Large intestine (tissue), 3 donors: ENCODE measurements around the gene XRCC5. TPM values are rescaled to one million over a fixed set of nuclear protein-coding genes. Genes with fewer than 3 reads are reported as not detected.

Experiments used
- DNase-seq, 2 donors: peaks; one replicate each; pipeline versions ENCODE4 v3.0.0 to v3.0.0-alpha.2; 2013
- H3K27ac ChIP-seq: one replicate; pipeline ENCODE4 v1.5.1; 2013; ENCODE audit warnings: low read length
- H3K27me3 ChIP-seq: 2 replicates; pipeline ENCODE4 v1.6.1; 2013; ENCODE audit warnings: low read length; ENCODE audit not compliant: control insufficient read depth, insufficient read depth
- H3K36me3 ChIP-seq: 2 replicates; pipeline ENCODE4 v1.6.1; 2013; ENCODE audit warnings: low read length; ENCODE audit not compliant: control insufficient read depth, insufficient read depth
- H3K4me1 ChIP-seq: one replicate; pipeline ENCODE4 v1.6.1; 2013; ENCODE audit warnings: low read length; ENCODE audit not compliant: control insufficient read depth, insufficient read depth
- H3K4me3 ChIP-seq: one replicate; pipeline ENCODE4 v1.5.1; 2013; ENCODE audit warnings: low read length
- H3K9me3 ChIP-seq: one replicate; pipeline ENCODE4 v1.6.1; 2013; ENCODE audit warnings: mild to moderate bottlenecking, low read depth, low read length, moderate library complexity; ENCODE audit not compliant: control insufficient read depth
- WGBS: methylation state at CpG from one replicate; pipeline ENCODE4 v1.1.5; 2013; ENCODE audit warnings: low lambda C conversion rate; ENCODE audit not compliant: insufficient coverage; 5-methylcytosine and 5-hydroxymethylcytosine counted together
- polyA plus RNA-seq: library from polyadenylated mRNA; unstranded; fragments of 120-200 nt; gene quantifications from one replicate; pipeline ENCODE4 v1.2.1, GENCODE V29; 2013

The XRCC5 gene
- polyA plus RNA-seq, 1 donor = 192 TPM

- no peak for DNase-seq
- Histone ChIP-seq H3K27me3 (no peaks in the 10 kb centered on the region), H3K27ac (peak overlapping the region; percentile 76), H3K36me3 (peaks cover 18% of the 10 kb centered on the region), H3K9me3 (no peaks in the 10 kb centered on the region), H3K4me3 (peak overlapping the region; percentile 21), H3K4me1 (peaks cover 14% of the 10 kb centered on the region)
- WGBS = no CpG with 5 or more reads among the region's 8 CpGs
Measured at GRCh38 chr2:216107320-216107719, 1.8 kb upstream of the XRCC5 start.

DNA sequence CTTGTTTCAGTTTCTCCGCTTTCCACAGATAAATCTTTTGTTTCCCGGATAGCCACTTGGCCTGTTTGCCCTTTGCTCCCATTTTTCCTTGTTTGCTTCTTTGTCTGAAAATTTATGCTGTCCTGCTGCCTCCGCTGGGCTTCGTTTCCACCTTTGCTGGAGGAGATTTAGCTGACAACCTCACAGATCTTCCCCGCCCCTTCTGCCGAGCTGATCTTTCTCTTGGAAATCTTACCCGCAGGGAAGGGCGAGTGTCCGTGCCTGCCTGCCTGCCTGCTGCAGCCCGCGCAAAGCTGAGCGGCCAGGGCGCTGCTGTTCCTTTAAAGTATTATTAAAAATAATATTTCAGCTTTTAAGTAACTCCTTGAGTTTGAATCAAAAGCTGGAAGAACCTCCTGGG is 1.4 kb upstream of the XRCC5 start:
- 20% methylated on average over 2 of the region's 13 CpGs for WGBS
- Histone ChIP-seq H3K27ac (peak overlapping the region; percentile 76), H3K4me3 (peak overlapping the region; percentile 21), H3K9me3 (no peaks in the 10 kb centered on the region), H3K36me3 (peaks cover 21% of the 10 kb centered on the region), H3K4me1 (peaks cover 14% of the 10 kb centered on the region), H3K27me3 (no peaks in the 10 kb centered on the region)
- peak in 1 of 2 donors; percentile 60 for DNase-seq

DNA sequence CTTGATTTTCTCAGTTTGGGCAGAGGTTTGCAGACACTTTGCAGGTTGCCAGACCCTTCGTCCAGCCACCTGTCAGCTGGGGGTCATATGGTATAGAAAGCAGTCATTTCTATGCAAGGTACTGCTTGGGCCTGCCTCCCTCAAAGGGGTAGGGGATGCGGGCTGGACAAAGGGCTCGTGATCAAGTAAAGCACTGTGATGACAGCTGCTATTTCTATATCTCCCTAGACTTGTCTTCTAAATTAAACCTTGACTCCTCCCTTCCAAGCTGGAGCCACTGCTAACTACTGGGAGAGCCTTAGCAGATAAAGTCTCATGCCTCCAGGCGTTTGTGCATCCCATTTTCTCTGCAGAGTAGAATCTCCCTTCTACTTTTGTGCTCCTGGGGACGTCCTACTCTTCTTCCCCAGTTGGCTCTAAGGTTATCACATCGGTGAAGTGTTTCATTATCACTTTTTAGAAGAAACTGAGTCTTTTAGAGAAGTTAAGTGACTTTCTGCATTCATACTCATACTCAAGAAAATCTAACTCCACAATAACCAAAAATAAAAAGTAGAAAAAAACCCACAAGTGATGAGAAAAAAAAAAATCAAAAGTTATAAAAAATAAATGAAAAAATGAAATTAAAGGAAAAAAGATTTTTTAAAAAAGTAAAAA is 710 bp upstream of the XRCC5 start:
- Histone ChIP-seq H3K36me3 (peaks cover 28% of the 10 kb centered on the region), H3K27me3 (no peaks in the 10 kb centered on the region), H3K9me3 (no peaks in the 10 kb centered on the region), H3K4me1 (peaks cover 19% of the 10 kb centered on the region), H3K27ac (peak overlapping the region; percentile 76), H3K4me3 (peak overlapping the region; percentile 35)
- WGBS = 20% methylated on average over 2 of the region's 6 CpGs
- DNase-seq = peak in 1 of 2 donors; percentile 45

GRCh38 chr2:216109962-216110614 is 940 bp downstream of the XRCC5 start:
- Histone ChIP-seq H3K4me3 (peak overlapping the region; percentile 97), H3K36me3 (peaks cover 38% of the 10 kb centered on the region), H3K4me1 (peaks cover 30% of the 10 kb centered on the region), H3K9me3 (no peaks in the 10 kb centered on the region), H3K27me3 (no peaks in the 10 kb centered on the region), H3K27ac (peak overlapping the region; percentile 88)
- 0% methylated on average over 2 of the region's 10 CpGs for WGBS
- DNase-seq = peak in 1 of 2 donors; percentile 41

DNA sequence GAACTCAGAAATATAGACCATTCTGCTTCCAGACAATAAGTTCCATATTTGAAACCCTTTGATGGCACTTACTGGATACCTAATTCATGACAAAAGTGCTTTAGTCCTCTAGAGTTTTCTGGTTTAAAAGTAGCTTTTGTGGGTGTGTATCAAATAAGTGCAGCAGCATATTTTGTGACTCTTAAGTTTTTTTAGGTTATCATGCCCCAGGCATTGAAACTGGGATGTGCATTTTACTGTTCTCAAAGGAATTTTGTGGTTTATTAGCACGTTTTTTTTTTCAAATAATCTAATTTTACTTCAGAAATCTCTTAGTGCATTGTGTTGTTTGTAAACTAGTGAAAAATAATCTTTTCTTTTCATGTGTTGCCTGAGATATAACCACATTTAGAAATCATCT is 1.5 kb downstream of the XRCC5 start:
- no peak for DNase-seq
- Histone ChIP-seq H3K4me1 (peaks cover 33% of the 10 kb centered on the region), H3K4me3 (peak overlapping the region; percentile 97), H3K27ac (peak overlapping the region; percentile 88), H3K9me3 (no peaks in the 10 kb centered on the region), H3K27me3 (no peaks in the 10 kb centered on the region), H3K36me3 (peaks cover 38% of the 10 kb centered on the region)
- 0% methylated on average over 1 of the region's 1 CpG for WGBS

- Histone ChIP-seq H3K27ac (no peak overlapping the region), H3K4me3 (no peak overlapping the region), H3K27me3 (no peaks in the 10 kb centered on the region), H3K36me3 (peaks cover 38% of the 10 kb centered on the region), H3K9me3 (no peaks in the 10 kb centered on the region), H3K4me1 (peaks cover 33% of the 10 kb centered on the region)
- DNase-seq = no peak
- 81% methylated on average over 4 of the region's 7 CpGs for WGBS
Measured at GRCh38 chr2:216111122-216111521, 2.0 kb downstream of the XRCC5 start.

- 67% methylated on average over 2 of the region's 4 CpGs for WGBS
- peaks cover 30% of the 10 kb centered on the region for H3K4me1 ChIP-seq
- H3K27ac ChIP-seq = no peak overlapping the region
- H3K4me3 ChIP-seq = no peak overlapping the region
- peaks cover 54% of the 10 kb centered on the region for H3K36me3 ChIP-seq
- no peaks in the 10 kb centered on the region for H3K9me3 ChIP-seq
- DNase-seq = no peak
- H3K27me3 ChIP-seq = no peaks in the 10 kb centered on the region
Measured at GRCh38 chr2:216112926-216113325, 3.8 kb downstream of the XRCC5 start.

DNA sequence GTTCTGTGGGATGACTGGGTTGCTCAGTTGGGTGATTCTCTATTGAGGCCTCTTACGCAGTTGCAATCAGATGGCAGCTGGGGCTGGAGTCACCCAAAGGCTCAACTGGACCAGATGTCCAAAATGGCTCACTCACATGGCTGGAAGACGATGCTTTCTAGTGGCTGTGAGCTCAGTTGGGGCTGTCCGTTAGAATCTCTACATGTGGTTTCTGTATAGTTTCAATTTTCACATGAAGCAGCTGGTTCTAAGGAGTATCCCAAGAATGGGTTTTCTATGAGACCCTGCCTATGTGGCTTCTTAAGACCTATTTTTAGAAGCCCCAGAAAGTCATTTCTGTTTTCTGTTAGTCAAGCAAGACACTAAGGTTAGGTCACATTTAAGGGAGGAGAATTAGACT is 4.4 kb downstream of the XRCC5 start:
- Histone ChIP-seq H3K4me3 (no peak overlapping the region), H3K9me3 (no peaks in the 10 kb centered on the region), H3K27ac (peak overlapping the region; percentile 76), H3K4me1 (peaks cover 25% of the 10 kb centered on the region), H3K36me3 (peaks cover 60% of the 10 kb centered on the region), H3K27me3 (no peaks in the 10 kb centered on the region)
- no CpG with 5 or more reads among the region's 3 CpGs for WGBS
- DNase-seq = no peak

DNA sequence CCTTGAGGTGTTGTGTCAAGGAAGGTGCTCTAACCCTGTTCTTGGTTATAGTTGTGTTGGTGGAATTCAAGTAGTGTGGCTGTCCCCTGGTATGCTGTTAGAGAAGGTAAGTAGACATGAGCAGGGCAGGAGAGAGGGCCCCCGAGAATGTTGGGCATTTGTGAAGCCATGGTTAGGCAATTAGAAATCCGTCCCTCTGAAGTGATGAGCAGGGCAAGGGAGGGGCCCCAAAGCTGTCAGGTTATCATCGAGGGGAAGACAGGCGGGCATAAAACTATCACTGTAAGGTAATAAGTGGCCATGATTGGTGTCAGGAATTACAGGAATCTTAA is 5.2 kb downstream of the XRCC5 start:
- 20% methylated on average over 2 of the region's 4 CpGs for WGBS
- no peaks in the 10 kb centered on the region for H3K9me3 ChIP-seq
- H3K36me3 ChIP-seq = peaks cover 67% of the 10 kb centered on the region
- H3K4me1 ChIP-seq = peaks cover 24% of the 10 kb centered on the region
- H3K4me3 ChIP-seq = no peak overlapping the region
- H3K27me3 ChIP-seq = no peaks in the 10 kb centered on the region
- H3K27ac ChIP-seq = peak overlapping the region; percentile 76
- DNase-seq = no peak

GRCh38 chr2:216114714-216115531 is 5.8 kb downstream of the XRCC5 start:
- Histone ChIP-seq H3K9me3 (no peaks in the 10 kb centered on the region), H3K4me3 (peak overlapping the region; percentile 49), H3K36me3 (peaks cover 70% of the 10 kb centered on the region), H3K27ac (peak overlapping the region; percentile 76), H3K27me3 (no peaks in the 10 kb centered on the region), H3K4me1 (peaks cover 24% of the 10 kb centered on the region)
- DNase-seq = peak; percentile 99
- 18% methylated on average over 6 of the region's 29 CpGs for WGBS
